Lower leg skin (tissue), 3 donors: ENCODE measurements around the gene LDHD.

Experiments
- CTCF ChIP-seq, 3 donors: fragments of 450-650 bp; IDR thresholded peaks; one replicate each; pipeline ENCODE4 v1.5.1; 2016; ENCODE audit warnings: antibody characterized with exemption in 3 of 3, mild to moderate bottlenecking in 3 of 3, moderate library complexity in 2 of 3
- POLR2A ChIP-seq, 2 donors: fragments of 450-650 bp; IDR thresholded peaks; one replicate each; pipeline ENCODE4 v1.6.1; 2016 to 2017; ENCODE audit warnings: antibody characterized with exemption in 2 of 2, mild to moderate bottlenecking in 1 of 2, moderate library complexity in 1 of 2

- TF ChIP-seq CTCF (IDR thresholded peaks at IDR 0.05) = no peak
- TF ChIP-seq POLR2A (IDR thresholded peaks at IDR 0.05) = no peak
Observed at GRCh38 chr16:75088934-75089333, 27.6 kb downstream of the LDHD start.
